Glomerular endothelial cell (primary cell): ENCODE results near the gene RANBP3. TPM values are rescaled to one million over a fixed set of nuclear protein-coding genes. Genes with fewer than 3 reads are reported as not detected.
"Not testable (repeated sequence)": the region's sequence is repeated elsewhere in the genome, so short reads cannot be mapped to it uniquely, and the experiment has no call there.

Source experiments
- DNase-seq: peaks from one replicate; pipeline ENCODE4 v3.0.0-alpha.2; 2011; ENCODE audit warnings: low read depth, low spot score; ENCODE audit errors: extremely low read depth
- total RNA-seq: library from RNA; depleted of rRNA; stranded (reverse); fragments of >200 nt; gene quantifications from 2 replicates; pipeline ENCODE4 v1.2.3, GENCODE V29; 2015

Gene RANBP3
- total RNA-seq, 1 donor from 2014 or later, result 76.5 TPM

- no peak for DNase-seq
These were observed 85.8 kb downstream of the RANBP3 start for GRCh38 chr19:5891938-5892771.

DNA sequence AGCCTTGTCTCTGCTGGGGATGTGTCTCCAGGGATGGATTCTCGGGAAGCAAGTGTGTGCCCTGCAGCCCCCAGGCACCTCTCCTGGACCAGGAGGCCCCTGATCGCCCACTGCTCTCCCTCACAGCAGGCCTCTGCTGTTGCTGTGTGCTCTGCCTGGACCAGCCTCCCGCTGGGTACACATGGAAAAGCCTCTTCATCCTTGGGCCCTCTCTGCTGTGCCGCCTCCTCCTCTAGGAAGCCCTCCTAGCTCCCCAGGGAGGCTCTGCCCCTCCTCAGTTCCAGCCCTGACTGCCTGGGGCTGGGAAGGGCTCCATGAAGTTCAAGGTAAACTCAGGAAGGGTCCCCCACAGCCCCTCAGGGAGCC is 86.4 kb downstream of the RANBP3 start:
- DNase-seq, result no peak

DNA sequence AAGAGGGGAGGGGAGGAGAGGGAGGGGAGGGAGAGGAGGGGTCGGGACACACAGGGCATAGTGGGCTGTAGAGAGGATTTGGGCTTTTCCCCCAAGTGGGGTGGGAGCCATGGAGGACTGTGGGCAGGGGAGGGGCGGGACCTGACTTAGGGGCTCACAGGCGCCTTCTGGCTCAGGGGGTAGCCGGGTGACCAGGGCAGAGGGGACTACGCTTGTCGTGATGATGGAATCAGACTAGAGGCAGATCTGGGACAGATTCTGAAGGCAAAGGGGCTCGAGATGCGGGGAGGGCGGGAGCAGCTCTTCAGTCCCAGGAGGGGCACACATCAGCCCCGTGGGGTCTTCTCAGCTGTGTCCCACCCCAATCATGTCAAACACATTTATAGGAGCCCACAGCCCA is 87.8 kb downstream of the RANBP3 start:
- no peak for DNase-seq

GRCh38 chr19:5889288-5889971 is 88.5 kb downstream of the RANBP3 start:
- no peak for DNase-seq

GRCh38 chr19:5884065-5884811 is 93.7 kb downstream of the RANBP3 start:
- DNase-seq, result not testable (repeated sequence)

DNA sequence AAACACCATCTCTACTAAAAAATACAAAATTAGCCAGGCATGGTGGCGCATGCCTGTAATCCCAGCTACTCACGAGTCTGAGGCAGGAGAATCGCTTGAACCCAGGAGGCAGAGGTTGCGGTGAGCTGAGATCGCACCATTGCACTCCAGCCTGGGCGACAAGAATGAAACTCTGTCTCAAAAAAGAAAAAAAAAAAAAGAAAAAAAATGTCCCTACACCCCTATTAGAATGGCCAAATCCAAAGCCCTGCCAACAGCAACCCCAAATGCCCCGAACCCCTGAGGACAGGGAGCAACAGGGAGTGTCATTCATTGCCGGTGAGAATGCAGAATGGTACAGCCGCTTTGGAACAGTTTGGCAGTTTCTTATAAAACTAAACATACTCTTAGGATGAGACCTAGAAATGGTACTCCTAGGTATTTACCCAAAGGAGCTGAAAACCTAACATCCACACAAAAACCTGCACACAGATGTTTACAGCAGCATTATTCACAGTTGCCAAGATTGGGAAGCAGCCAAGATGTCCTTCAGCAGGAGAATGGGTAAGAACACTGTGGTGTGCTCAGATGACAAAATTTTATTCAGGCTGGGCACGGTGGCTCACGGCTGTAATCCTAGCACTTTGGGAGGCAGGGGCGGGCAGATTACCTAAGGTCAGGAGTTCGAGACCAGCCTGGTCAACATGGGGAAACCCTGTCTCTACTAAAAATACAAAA is 94.6 kb downstream of the RANBP3 start:
- DNase-seq, result not testable (repeated sequence)

DNA sequence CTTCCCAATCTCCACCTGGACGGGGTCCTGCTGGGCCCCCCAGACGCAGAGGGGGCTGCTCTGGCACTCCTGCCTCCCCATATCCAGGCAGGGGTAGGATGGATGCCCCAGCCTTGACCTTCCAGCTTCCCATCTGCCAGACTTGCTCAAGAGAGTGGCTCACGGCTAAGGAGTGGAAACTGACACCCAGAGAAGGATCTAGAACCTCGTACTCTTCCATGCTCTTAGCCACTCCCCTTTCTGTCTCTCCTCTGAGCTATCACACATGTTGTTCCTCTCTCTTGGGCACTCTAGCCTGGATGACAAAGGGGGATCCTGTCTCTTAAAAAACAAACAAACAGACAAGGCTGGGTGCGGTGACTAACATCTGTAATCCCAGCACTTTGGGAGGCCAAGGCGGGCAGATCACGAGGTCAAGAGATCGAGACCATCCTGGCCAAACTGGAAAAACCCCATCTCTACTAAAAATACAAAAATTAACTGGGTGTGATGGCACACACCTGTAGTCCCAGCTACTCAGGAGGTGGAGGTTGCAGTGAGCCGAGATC is 95.4 kb downstream of the RANBP3 start:
- no peak for DNase-seq

DNA sequence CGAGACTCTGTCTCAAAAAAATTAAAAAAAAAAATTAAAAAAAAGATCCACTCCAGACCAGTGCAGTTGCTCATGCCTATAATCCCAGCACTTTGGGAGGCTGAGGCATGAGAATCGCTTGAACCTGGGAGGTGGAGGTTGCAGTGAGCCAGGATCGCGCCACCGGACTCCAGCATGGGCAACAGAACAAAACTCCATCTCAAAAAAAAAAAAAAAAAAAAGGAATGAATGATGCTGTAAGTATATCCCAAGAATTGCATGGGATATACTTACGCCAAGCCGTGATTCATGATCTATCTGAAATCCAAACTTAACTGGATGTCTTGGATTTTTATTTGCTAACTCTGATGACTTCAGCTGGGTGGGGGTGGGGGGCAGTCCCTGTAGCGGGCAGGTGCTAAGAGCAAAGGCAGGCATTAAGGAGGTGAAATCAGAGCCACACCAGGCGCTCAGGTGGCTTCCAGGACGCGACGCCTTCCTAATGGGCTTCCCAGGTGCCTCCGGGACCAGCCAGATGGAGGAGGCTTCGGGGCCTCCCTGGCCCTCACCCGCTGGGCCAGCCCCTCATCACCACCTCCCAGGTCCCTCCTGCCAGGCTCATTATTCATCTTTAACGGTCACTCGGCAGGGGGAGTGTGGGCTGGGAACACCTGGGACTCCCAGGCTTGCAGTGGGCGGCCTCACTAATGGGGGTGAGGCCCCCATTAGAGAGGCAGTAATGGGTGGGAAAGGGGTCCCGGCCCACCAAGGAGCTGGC is 96.2 kb downstream of the RANBP3 start:
- no peak for DNase-seq

DNA sequence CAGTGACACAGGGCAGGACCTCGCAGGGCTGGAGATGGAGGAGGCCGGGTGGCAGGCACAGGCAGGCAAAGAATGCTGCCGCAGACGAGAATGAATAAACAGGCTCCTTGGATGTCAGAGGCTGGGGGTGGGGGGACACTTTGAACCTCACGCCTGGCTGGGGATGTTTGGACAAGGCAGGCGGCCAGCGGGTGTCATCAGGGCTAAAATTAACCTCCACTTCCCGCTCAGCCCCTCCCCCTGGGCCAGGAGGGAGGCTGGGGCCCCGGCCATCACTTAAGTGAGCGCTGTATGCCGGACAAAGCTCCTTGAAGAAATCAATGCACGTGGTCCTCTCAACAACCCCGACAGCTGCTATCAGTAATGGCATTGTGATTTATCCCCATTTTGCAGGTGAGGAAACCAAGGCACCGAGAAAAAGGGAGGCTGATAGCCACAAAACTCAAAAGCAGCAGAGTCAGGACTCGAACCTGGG is 97.3 kb downstream of the RANBP3 start:
- no peak for DNase-seq

DNA sequence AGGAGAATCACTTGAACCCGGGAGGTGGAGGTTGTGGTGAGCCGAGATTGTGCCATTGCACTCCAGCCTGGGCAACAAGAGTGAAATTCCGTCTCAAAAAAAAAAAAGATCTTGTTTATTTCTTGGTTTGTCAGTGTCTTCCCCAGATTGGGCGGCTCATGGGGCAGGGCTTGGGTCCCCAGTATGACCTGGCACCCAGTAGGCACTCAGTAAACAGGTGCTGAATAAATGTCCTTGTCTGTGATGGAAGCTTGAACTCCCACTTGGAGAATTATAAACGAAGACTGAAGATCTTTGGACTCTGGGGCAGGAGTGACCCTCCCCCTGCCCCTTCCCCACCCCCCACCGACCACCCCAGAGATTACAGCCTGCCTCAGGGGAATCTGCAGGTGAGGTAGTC is 97.7 kb downstream of the RANBP3 start:
- DNase-seq, result no peak

- DNase-seq, result no peak
These were observed 100.1 kb downstream of the RANBP3 start for GRCh38 chr19:5877882-5878281.

GRCh38 chr19:5877427-5877826 is 100.5 kb downstream of the RANBP3 start:
- no peak for DNase-seq

DNA sequence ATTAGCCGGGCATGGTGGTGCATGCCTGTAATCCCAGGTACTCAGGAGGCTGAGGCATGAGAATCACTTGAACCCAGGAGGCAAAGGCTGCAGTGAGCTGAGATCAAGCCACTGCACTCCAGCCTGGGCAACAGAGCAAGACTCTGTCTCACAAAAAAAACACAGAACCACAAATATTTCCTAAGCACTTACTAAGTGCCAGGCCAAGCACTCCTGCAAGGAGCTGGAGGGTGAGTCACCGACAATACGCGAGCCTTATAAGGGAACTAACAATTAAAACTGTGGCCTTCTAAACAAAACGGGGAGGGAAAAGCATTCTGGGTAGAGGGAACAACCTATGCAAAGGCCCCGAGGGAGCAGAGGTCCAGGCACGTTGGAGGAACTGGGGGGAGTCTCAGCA is 103.4 kb downstream of the RANBP3 start:
- DNase-seq, result not testable (repeated sequence)

- DNase-seq, result no peak
These were observed 104.2 kb downstream of the RANBP3 start for GRCh38 chr19:5873617-5874199.

GRCh38 chr19:5870986-5871394 is 107.0 kb downstream of the RANBP3 start:
- no peak for DNase-seq

GRCh38 chr19:5867201-5868136 is 110.5 kb downstream of the RANBP3 start:
- no peak for DNase-seq
